Vagina (tissue), 2 donors: ENCODE results near the gene RAB27A.

Experiments
- CTCF ChIP-seq, 3 experiments: fragments of 450-650 bp in 2 of 3; fragments of 200-600 bp in 1 of 3; sonication (generic) in 1 of 3; IDR thresholded peaks; one replicate each; pipeline ENCODE4 v1.5.1; 2017 to 2019; ENCODE audit warnings: antibody characterized with exemption in 3 of 3, mild to moderate bottlenecking in 2 of 3, moderate library complexity in 2 of 3
- POLR2A ChIP-seq, 2 donors: fragments of 450-650 bp; IDR thresholded peaks; one replicate each; pipeline ENCODE4 v1.6.1; 2017; ENCODE audit warnings: antibody characterized with exemption in 2 of 2, mild to moderate bottlenecking in 2 of 2, moderate library complexity in 2 of 2
- POLR2AphosphoS5 ChIP-seq, 2 donors: sonication (generic); formaldehyde crosslinking; IDR thresholded peaks; one replicate each; pipeline ENCODE4 v1.9.0; 2017; ENCODE audit warnings: antibody characterized with exemption in 2 of 2, mild to moderate bottlenecking in 2 of 2, low read depth in 1 of 2; ENCODE audit not compliant: insufficient read depth in 1 of 2

GRCh38 chr15:55288006-55288717, 1.5 kb downstream of the RAB27A start:
- TF ChIP-seq POLR2AphosphoS5 (IDR thresholded peaks at IDR 0.05; ENCODE audit: insufficient read depth in 1 of 2, low read depth in 1 of 2) (no peak), CTCF (IDR thresholded peaks at IDR 0.05) (no peak), POLR2A (IDR thresholded peaks at IDR 0.05) (no peak)
